ENCODE results near the gene RGL1.

GRCh38 chr1:183808296-183809027 is 3.5 kb downstream of the RGL1 start:
- TF ChIP-seq POLR2B (IDR thresholded peaks at IDR 0.05; ENCODE audit: low read depth, partially characterized antibody) (no peak), THRA (IDR thresholded peaks at IDR 0.05) (no peak), ZNF232 (CRISPR knock-in tag; IDR thresholded peaks at IDR 0.05) (no peak), POLR2AphosphoS5 (IDR thresholded peaks at IDR 0.05; ENCODE audit: control insufficient read depth, insufficient read depth, low read depth, low read length) (no peak), JUN (IDR thresholded peaks at IDR 0.05; ENCODE audit: borderline replicate concordance, low read depth, low read length) (no peak), JUN (CRISPR knock-in tag; IDR thresholded peaks at IDR 0.05; ENCODE audit: borderline replicate concordance) (no peak), NR3C1 (CRISPR knock-in tag; IDR thresholded peaks at IDR 0.05) (no peak), CTCF (IDR thresholded peaks at IDR 0.05 in 2 of 3, conservative IDR thresholded peaks at IDR 0.05 in 1 of 3; ENCODE audit: insufficient read depth in 2 of 3, low read depth in 1 of 3, low read length in 3 of 3) (no peak)
- TF ChIP-seq, protein P1, sequence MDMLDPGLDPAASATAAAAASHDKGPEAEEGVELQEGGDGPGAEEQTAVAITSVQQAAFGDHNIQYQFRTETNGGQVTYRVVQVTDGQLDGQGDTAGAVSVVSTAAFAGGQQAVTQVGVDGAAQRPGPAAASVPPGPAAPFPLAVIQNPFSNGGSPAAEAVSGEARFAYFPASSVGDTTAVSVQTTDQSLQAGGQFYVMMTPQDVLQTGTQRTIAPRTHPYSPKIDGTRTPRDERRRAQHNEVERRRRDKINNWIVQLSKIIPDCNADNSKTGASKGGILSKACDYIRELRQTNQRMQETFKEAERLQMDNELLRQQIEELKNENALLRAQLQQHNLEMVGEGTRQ (CRISPR knock-in tag; IDR thresholded peaks at IDR 0.05), result no peak

Measured in K562 (cell line).